ENCODE results near the gene SMAD2.
"Not testable (repeated sequence)": the region's sequence is repeated elsewhere in the genome, so short reads cannot be mapped to it uniquely, and the experiment has no call there.

SMAD2 gene

GRCh38 chr18:47970664-47971531 lies 40.4 kb upstream of the SMAD2 start:
- H3K4me3 ChIP-seq (ENCODE audit: low read length) = no peak overlapping the region
- TF ChIP-seq CTCF (conservative IDR thresholded peaks at IDR 0.05; ENCODE audit: low read depth, low read length) = no peak
- DNase-seq (ENCODE audit: low read depth) = no peak

- no peak overlapping the region for H3K4me3 ChIP-seq (ENCODE audit: low read length)
- no peak for TF ChIP-seq CTCF (conservative IDR thresholded peaks at IDR 0.05; ENCODE audit: low read depth, low read length)
- peak; percentile 68 for DNase-seq (ENCODE audit: low read depth)
Measured at GRCh38 chr18:47969816-47970215, 39.4 kb upstream of the SMAD2 start.

GRCh38 chr18:47968721-47969120 lies 38.3 kb upstream of the SMAD2 start:
- TF ChIP-seq CTCF (conservative IDR thresholded peaks at IDR 0.05; ENCODE audit: low read depth, low read length) = no peak
- peak; percentile 56 for DNase-seq (ENCODE audit: low read depth)
- no peak overlapping the region for H3K4me3 ChIP-seq (ENCODE audit: low read length)

- peak overlapping the region; percentile 13 for H3K4me3 ChIP-seq (ENCODE audit: low read length)
- no peak for TF ChIP-seq CTCF (conservative IDR thresholded peaks at IDR 0.05; ENCODE audit: low read depth, low read length)
- DNase-seq (ENCODE audit: low read depth) = peak; percentile 84
Measured at GRCh38 chr18:47968006-47968676, 37.7 kb upstream of the SMAD2 start.

GRCh38 chr18:47964053-47964452 lies 33.6 kb upstream of the SMAD2 start:
- no peak overlapping the region for H3K4me3 ChIP-seq (ENCODE audit: low read length)
- DNase-seq (ENCODE audit: low read depth) = no peak
- no peak for TF ChIP-seq CTCF (conservative IDR thresholded peaks at IDR 0.05; ENCODE audit: low read depth, low read length)

GRCh38 chr18:47961003-47961402 lies 30.5 kb upstream of the SMAD2 start:
- not testable (repeated sequence) for H3K4me3 ChIP-seq (ENCODE audit: low read length); DNase-seq (ENCODE audit: low read depth)

GRCh38 chr18:47953471-47953931 lies 23.0 kb upstream of the SMAD2 start:
- no peak for TF ChIP-seq CTCF (conservative IDR thresholded peaks at IDR 0.05; ENCODE audit: low read depth, low read length)
- no peak overlapping the region for H3K4me3 ChIP-seq (ENCODE audit: low read length)
- peak; percentile 92 for DNase-seq (ENCODE audit: low read depth)

Data from retinal pigment epithelial cell (primary cell).